Panc1 (cell line): ENCODE results near the gene B3GALT5.

Experiments used
- CTCF ChIP-seq: fragments of 450-650 bp; IDR thresholded peaks from 2 replicates; pipeline ENCODE4 v1.5.1; 2017; ENCODE audit warnings: mild to moderate bottlenecking
- TCF7L2 ChIP-seq: IDR thresholded peaks from 2 replicates; pipeline ENCODE4 v1.6.1; 2011; ENCODE audit warnings: mild to moderate bottlenecking, low read depth, low read length, inconsistent platforms

- no peak for TF ChIP-seq CTCF
- TF ChIP-seq TCF7L2: no peak
Observed at GRCh38 chr21:39628385-39628784, 15.6 kb downstream of the B3GALT5 start.
